Fibroblast of lung (primary cell): Measurements from ENCODE around the gene EPS8L3. TPM values are rescaled to one million over a fixed set of nuclear protein-coding genes. Genes with fewer than 3 reads are reported as not detected.

ENCODE experiments used
- DNase-seq, 2 donors: peaks; one replicate each; pipeline versions ENCODE4 v3.0.0 to v3.0.0-alpha.2; 2010; ENCODE audit warnings: low read depth in 2 of 2
- H2AFZ ChIP-seq: 2 replicates; pipeline ENCODE4 v1.5.1; 2012; ENCODE audit warnings: low read length, control low read depth, inconsistent platforms
- H3K27ac ChIP-seq: 2 replicates; pipeline ENCODE4 v1.5.1; 2011; ENCODE audit warnings: low read length, control low read depth; ENCODE audit not compliant: insufficient read depth
- H3K27me3 ChIP-seq: 2 replicates; pipeline ENCODE4 v1.5.1; 2011; ENCODE audit warnings: mild to moderate bottlenecking, low read length; ENCODE audit not compliant: control insufficient read depth, insufficient read depth
- H3K36me3 ChIP-seq: 2 replicates; pipeline ENCODE4 v1.5.1; 2011; ENCODE audit warnings: low read length; ENCODE audit not compliant: control insufficient read depth, insufficient read depth
- H3K4me1 ChIP-seq: 2 replicates; pipeline ENCODE4 v1.5.1; 2011; ENCODE audit warnings: low read length; ENCODE audit not compliant: control insufficient read depth, insufficient read depth; ENCODE audit errors: extremely low read depth
- H3K4me2 ChIP-seq: 2 replicates; pipeline ENCODE4 v1.5.1; 2011; ENCODE audit warnings: low read length, control low read depth; ENCODE audit not compliant: insufficient read depth; ENCODE audit errors: extremely low read depth
- H3K4me3 ChIP-seq, 4 experiments: fragments of 200-600 bp in 1 of 4; sonication (generic) in 1 of 4; replicated peaks in 1 of 4; 2 replicates each; pipeline ENCODE4 v1.5.1; 2011 to 2016; ENCODE audit warnings: low read length in 4 of 4, low read depth in 3 of 4, mild to moderate bottlenecking in 3 of 4, control low read depth in 2 of 4, inconsistent platforms in 1 of 4, mixed read lengths in 1 of 4; ENCODE audit not compliant: insufficient read depth in 1 of 4; ENCODE audit errors: control extremely low read depth in 1 of 4
- H3K79me2 ChIP-seq: 2 replicates; pipeline ENCODE4 v1.5.1; 2012; ENCODE audit warnings: mild to moderate bottlenecking, low read length, inconsistent platforms; ENCODE audit not compliant: control insufficient read depth, insufficient read depth
- H3K9ac ChIP-seq: 2 replicates; pipeline ENCODE4 v1.5.1; 2011; ENCODE audit warnings: mild to moderate bottlenecking, low read length, control low read depth; ENCODE audit not compliant: insufficient read depth
- H3K9me3 ChIP-seq: 2 replicates; pipeline ENCODE4 v1.5.1; 2012; ENCODE audit warnings: low read depth, low read length; ENCODE audit not compliant: control insufficient read depth, insufficient read depth
- H4K20me1 ChIP-seq: 2 replicates; pipeline ENCODE4 v1.5.1; 2011; ENCODE audit warnings: low read length; ENCODE audit not compliant: control insufficient read depth, insufficient read depth; ENCODE audit errors: extremely low read depth
- CTCF ChIP-seq, 2 donors: IDR thresholded peaks in 1 of 2; conservative IDR thresholded peaks in 1 of 2; 1 replicate in 1 of 2; 2 replicates in 1 of 2; pipeline ENCODE4 v1.5.1; 2011 to 2012; ENCODE audit warnings: low read length in 2 of 2, control low read depth in 1 of 2, inconsistent platforms in 1 of 2, low read depth in 1 of 2, mild to moderate bottlenecking in 1 of 2
- EZH2 ChIP-seq: IDR thresholded peaks from 2 replicates; pipeline ENCODE4 v1.5.1; 2012; ENCODE audit warnings: low read length, control low read depth, mild to moderate bottlenecking; ENCODE audit errors: missing control alignments
- polyA plus RNA-seq, 2 donors: library from polyadenylated mRNA; depleted of rRNA in 1 of 2; stranded (reverse) in 1 of 2; unstranded in 1 of 2; fragments of >200 nt; gene quantifications; 2 replicates each; pipeline ENCODE4 v1.2.1, GENCODE V29; 2011 to 2012; ENCODE audit warnings: missing spikeins in 1 of 2
- total RNA-seq: library from RNA; depleted of rRNA; stranded (reverse); fragments of >200 nt; gene quantifications from 2 replicates; pipeline ENCODE4 v1.2.1, GENCODE V29; 2014

EPS8L3 gene
- total and polyA plus RNA-seq, 2 donors (not counting 1 experiment from before 2014, with no cell fraction given), result not detected

DNA sequence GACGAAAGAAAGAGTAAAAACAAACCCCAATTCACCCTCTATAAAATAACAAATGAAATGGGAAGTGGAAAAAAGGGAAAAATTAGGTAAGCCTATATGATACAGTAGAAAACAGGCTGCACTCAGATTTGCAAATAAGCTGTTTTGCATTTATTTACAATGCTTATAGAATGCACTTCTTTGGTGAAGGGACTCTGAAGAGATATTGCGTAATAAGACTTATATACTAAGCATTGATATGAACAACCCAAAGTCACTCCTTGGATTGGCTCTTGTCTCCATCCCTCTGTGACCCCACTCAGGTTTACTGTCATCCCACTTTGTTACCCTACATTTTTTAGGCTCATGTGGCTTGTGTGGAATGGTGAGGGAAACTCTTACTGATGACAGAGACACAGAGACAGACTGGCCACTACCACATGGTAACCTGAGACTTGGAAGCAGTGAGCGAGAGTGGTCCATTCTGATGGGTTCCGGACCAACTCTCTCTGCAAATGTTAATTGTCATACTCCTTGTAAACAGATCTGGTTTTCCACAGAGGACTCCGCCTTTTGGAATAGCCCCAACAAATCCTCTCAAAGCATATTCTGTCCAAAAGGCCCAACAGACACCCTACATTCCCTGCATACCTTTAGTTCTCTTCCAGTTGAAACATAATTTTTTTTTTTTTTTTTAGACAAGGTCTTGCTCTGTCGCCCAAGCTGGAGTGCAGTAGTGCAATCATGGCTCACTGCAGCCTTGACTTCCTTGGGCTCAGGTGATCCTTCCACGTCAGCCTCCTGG lies 40.6 kb downstream of the EPS8L3 start:
- no peak for TF ChIP-seq EZH2
- TF ChIP-seq CTCF (conservative IDR thresholded peaks at IDR 0.05 in 1 of 2, IDR thresholded peaks at IDR 0.05 in 1 of 2; ENCODE audit: low read depth in 1 of 2, low read length in 2 of 2), result no peak
- Histone ChIP-seq H3K4me3 (no peak overlapping the region), H3K27me3 (no peaks in the 10 kb centered on the region), H3K9me3 (no peaks in the 10 kb centered on the region), H3K79me2 (no peaks in the 10 kb centered on the region), H4K20me1 (no peaks in the 10 kb centered on the region), H3K9ac (no peak overlapping the region), H3K4me1 (no peaks in the 10 kb centered on the region), H3K36me3 (no peaks in the 10 kb centered on the region), H3K27ac (no peak overlapping the region), H2AFZ (no peak overlapping the region), H3K4me2 (no peak overlapping the region)
- DNase-seq, result peak in 1 of 2 donors; percentile 27

- Histone ChIP-seq H3K27me3 (no peaks in the 10 kb centered on the region), H3K36me3 (no peaks in the 10 kb centered on the region), H3K27ac (no peak overlapping the region), H3K4me2 (no peak overlapping the region), H3K4me3 (no peak overlapping the region), H3K79me2 (no peaks in the 10 kb centered on the region), H3K9ac (no peak overlapping the region), H3K9me3 (no peaks in the 10 kb centered on the region), H4K20me1 (no peaks in the 10 kb centered on the region), H2AFZ (no peak overlapping the region), H3K4me1 (no peaks in the 10 kb centered on the region)
- DNase-seq, result no peak
- TF ChIP-seq CTCF (conservative IDR thresholded peaks at IDR 0.05 in 1 of 2, IDR thresholded peaks at IDR 0.05 in 1 of 2; ENCODE audit: low read depth in 1 of 2, low read length in 2 of 2) (no peak), EZH2 (no peak)
Measured at GRCh38 chr1:109721971-109722370, 41.8 kb downstream of the EPS8L3 start.

- Histone ChIP-seq H3K79me2 (no peaks in the 10 kb centered on the region), H3K4me3 (no peak overlapping the region), H3K27me3 (no peaks in the 10 kb centered on the region), H3K4me2 (no peak overlapping the region), H3K9me3 (no peaks in the 10 kb centered on the region), H2AFZ (no peak overlapping the region), H3K4me1 (no peaks in the 10 kb centered on the region), H3K9ac (no peak overlapping the region), H4K20me1 (no peaks in the 10 kb centered on the region), H3K36me3 (no peaks in the 10 kb centered on the region), H3K27ac (no peak overlapping the region)
- no peak for TF ChIP-seq EZH2
- no peak for TF ChIP-seq CTCF (conservative IDR thresholded peaks at IDR 0.05 in 1 of 2, IDR thresholded peaks at IDR 0.05 in 1 of 2; ENCODE audit: low read depth in 1 of 2, low read length in 2 of 2)
- peak in 1 of 2 donors; percentile 17 for DNase-seq
Measured at GRCh38 chr1:109721042-109721441, 42.7 kb downstream of the EPS8L3 start.
